Measurements from ENCODE around the gene MRPL12. TPM values are rescaled to one million over a fixed set of nuclear protein-coding genes. Genes with fewer than 3 reads are reported as not detected.

The MRPL12 gene
- total and polyA plus RNA-seq, 12 donors, result 24.0 to 159 (median 85.6) TPM

DNA sequence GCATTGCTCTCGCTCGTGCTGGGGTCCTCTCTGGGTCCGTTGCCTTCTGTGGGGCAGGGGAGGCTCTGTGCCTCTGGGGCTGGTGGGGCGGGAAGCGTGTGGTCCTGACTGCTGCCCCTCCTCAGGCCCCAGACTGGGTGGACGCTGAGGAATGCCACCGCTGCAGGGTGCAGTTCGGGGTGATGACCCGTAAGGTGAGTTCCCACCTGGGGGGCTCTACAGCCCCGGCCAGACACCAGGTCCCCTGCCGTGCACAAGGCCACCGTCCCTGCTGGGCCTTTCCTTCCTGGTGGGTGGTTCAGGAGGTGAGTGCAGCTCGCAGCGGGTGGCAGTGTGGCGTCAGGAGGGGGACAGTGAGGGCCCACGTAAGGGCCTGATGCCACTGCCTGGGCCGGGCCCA is 12.6 kb upstream of the MRPL12 start:
- no peaks in the 10 kb centered on the region for H3K9me3 ChIP-seq (replicated peaks in 1 of 3)
- intact Hi-C loops (cut with DNase I), result no loop called here
- 82 to 90% (median 84%) methylated on average over 6 to 17 of the region's 17 CpGs for WGBS, 4 donors
- no peak overlapping the region for H3K4me3 ChIP-seq
- H3K36me3 ChIP-seq (replicated peaks in 1 of 2), result peaks cover 0 to 100% of the 10 kb centered on the region in 2 donors
- H3K27me3 ChIP-seq, result no peaks in the 10 kb centered on the region
- no peak for DNase-seq
- no peak overlapping the region for H3K27ac ChIP-seq
- TF ChIP-seq, protein P1, sequence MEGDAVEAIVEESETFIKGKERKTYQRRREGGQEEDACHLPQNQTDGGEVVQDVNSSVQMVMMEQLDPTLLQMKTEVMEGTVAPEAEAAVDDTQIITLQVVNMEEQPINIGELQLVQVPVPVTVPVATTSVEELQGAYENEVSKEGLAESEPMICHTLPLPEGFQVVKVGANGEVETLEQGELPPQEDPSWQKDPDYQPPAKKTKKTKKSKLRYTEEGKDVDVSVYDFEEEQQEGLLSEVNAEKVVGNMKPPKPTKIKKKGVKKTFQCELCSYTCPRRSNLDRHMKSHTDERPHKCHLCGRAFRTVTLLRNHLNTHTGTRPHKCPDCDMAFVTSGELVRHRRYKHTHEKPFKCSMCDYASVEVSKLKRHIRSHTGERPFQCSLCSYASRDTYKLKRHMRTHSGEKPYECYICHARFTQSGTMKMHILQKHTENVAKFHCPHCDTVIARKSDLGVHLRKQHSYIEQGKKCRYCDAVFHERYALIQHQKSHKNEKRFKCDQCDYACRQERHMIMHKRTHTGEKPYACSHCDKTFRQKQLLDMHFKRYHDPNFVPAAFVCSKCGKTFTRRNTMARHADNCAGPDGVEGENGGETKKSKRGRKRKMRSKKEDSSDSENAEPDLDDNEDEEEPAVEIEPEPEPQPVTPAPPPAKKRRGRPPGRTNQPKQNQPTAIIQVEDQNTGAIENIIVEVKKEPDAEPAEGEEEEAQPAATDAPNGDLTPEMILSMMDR (IDR thresholded peaks at IDR 0.05), result no peak
- no peak for TF ChIP-seq POLR2A (IDR thresholded peaks at IDR 0.05)
- peaks cover 0 to 5% of the 10 kb centered on the region in 2 donors for H3K4me1 ChIP-seq (replicated peaks in 1 of 2)

DNA sequence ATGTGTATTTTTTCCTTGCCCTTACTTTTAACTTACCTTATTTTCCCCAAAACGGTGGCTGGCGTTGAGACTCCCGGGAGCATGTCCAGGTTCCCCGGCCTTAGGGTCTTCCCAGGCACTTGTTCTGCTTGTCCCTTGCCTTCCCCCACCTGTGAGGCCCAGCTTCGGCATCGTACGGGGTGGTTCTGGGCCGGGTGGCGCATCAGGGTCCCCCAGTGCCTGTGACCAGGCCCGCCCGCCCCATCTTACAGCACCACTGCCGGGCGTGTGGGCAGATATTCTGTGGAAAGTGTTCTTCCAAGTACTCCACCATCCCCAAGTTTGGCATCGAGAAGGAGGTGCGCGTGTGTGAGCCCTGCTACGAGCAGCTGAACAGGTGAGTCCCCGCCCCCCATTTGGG is 12.0 kb upstream of the MRPL12 start:
- Histone ChIP-seq H3K27me3 (no peaks in the 10 kb centered on the region), H3K4me3 (no peak overlapping the region), H3K4me1 (replicated peaks in 1 of 2) (no peaks in the 10 kb centered on the region), H3K9me3 (replicated peaks in 1 of 3) (no peaks in the 10 kb centered on the region), H3K27ac (no peak overlapping the region), H3K36me3 (replicated peaks in 1 of 2) (peaks cover 0 to 100% of the 10 kb centered on the region in 2 donors)
- TF ChIP-seq, protein P1 (IDR thresholded peaks at IDR 0.05), result no peak
- no peak for TF ChIP-seq POLR2A (IDR thresholded peaks at IDR 0.05)
- DNase-seq, result no peak
- 89 to 93% (median 91%) methylated on average over 18 of the region's 18 CpGs for WGBS, 4 donors
- intact Hi-C loops (cut with DNase I), result no loop called here

DNA sequence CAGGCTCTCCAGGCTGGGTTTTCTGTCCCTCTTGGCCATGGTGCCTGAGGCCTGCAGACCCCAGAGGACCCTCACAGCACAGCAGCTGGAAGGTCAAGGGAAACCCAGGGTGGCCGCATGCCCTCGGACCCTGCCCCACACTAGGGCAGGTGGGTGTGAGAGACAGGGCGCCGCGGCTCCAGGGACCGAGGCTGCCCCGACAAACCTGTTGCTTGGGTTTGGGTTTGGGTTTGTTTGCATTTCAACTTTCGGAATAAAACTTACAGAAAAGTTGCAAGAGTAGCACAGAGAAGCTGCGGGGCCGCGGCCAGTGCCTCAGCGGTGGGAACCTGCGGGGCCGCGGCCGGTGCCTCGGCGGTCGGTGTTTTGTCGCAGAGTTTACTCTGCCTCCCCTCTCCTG is 11.6 kb upstream of the MRPL12 start:
- TF ChIP-seq, protein P1 (IDR thresholded peaks at IDR 0.05), result no peak
- TF ChIP-seq POLR2A (IDR thresholded peaks at IDR 0.05), result no peak
- DNase-seq, result no peak
- Histone ChIP-seq H3K4me3 (no peak overlapping the region), H3K36me3 (replicated peaks in 1 of 2) (peaks cover 0 to 100% of the 10 kb centered on the region in 2 donors), H3K9me3 (replicated peaks in 1 of 3) (no peaks in the 10 kb centered on the region), H3K27ac (no peak overlapping the region), H3K4me1 (replicated peaks in 1 of 2) (no peaks in the 10 kb centered on the region), H3K27me3 (no peaks in the 10 kb centered on the region)
- intact Hi-C loops (cut with DNase I), result no loop called here
- WGBS, 4 donors, result 94 to 100% (median 97%) methylated on average over 1 to 20 of the region's 20 CpGs

DNA sequence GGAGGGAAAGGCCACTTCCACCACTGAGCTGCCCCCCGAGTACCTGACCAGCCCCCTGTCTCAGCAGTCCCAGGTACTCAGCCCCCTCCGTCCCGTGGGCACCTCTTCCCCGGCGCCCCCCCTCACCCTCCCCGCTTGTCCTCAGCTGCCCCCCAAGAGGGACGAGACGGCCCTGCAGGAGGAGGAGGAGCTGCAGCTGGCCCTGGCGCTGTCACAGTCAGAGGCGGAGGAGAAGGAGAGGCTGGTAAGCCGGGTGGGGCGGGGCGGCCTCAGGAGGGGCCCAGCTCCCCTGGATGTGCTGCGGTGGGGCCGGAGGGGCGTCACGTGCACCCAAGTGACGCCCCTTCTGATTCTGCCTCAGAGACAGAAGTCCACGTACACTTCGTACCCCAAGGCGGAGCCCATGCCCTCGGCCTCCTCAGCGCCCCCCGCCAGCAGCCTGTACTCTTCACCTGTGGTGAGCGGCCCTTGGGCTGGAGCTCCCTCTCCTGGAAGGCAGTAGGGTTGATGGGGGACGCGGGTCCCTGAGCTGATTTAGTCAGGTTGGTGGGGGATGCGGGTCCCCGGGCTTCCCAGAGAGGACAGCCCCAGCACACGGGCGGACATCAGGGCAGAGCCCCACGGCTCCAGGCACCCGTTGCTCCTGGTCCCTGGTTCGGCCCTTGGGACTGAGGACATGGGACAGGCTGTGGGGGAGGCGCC is 9.5 kb upstream of the MRPL12 start:
- DNase-seq, result no peak
- no peak overlapping the region for H3K4me3 ChIP-seq
- peaks cover 0 to 100% of the 10 kb centered on the region in 2 donors for H3K36me3 ChIP-seq (replicated peaks in 1 of 2)
- WGBS, 4 donors, result 75 to 91% (median 87%) methylated on average over 10 to 35 of the region's 35 CpGs
- H3K4me1 ChIP-seq (replicated peaks in 1 of 2), result no peaks in the 10 kb centered on the region
- TF ChIP-seq, protein P1 (IDR thresholded peaks at IDR 0.05), result no peak
- no peak for TF ChIP-seq POLR2A (IDR thresholded peaks at IDR 0.05)
- H3K27me3 ChIP-seq, result no peaks in the 10 kb centered on the region
- H3K9me3 ChIP-seq (replicated peaks in 1 of 3), result no peaks in the 10 kb centered on the region
- intact Hi-C loops (cut with DNase I), result no loop called here
- no peak overlapping the region for H3K27ac ChIP-seq
